Mesendoderm (in vitro differentiated cells): ENCODE data around the gene ROCK1.

Experiments used
- DNase-seq: peaks from one replicate; pipeline ENCODE4 v3.0.0; 2013
- H2AK5ac ChIP-seq: 2 replicates; pipeline ENCODE4 v1.6.1; 2013; ENCODE audit warnings: low read length, inconsistent platforms
- H2BK120ac ChIP-seq: 2 replicates; pipeline ENCODE4 v1.6.1; 2013; ENCODE audit warnings: low read depth, mild to moderate bottlenecking, low read length, moderate library complexity, mixed read lengths
- H2BK15ac ChIP-seq: replicated peaks from 2 replicates; pipeline ENCODE4 v1.6.1; 2013; ENCODE audit warnings: low read depth, mild to moderate bottlenecking, moderate library complexity
- H2BK5ac ChIP-seq: 2 replicates; pipeline ENCODE4 v1.6.1; 2013; ENCODE audit warnings: low read length, inconsistent platforms
- H3K18ac ChIP-seq: 2 replicates; pipeline ENCODE4 v1.6.1; 2013; ENCODE audit warnings: mild to moderate bottlenecking, low read length, mixed read lengths
- H3K23ac ChIP-seq: one replicate; pipeline ENCODE4 v1.6.1; 2013; ENCODE audit warnings: low read length
- H3K27ac ChIP-seq: 2 replicates; pipeline ENCODE4 v1.5.1; 2013; ENCODE audit warnings: low read depth, mild to moderate bottlenecking, inconsistent platforms, low read length, moderate library complexity
- H3K27me3 ChIP-seq: 2 replicates; pipeline ENCODE4 v1.6.1; 2013; ENCODE audit warnings: low read length, control low read depth, mild to moderate bottlenecking, inconsistent platforms; ENCODE audit not compliant: insufficient read depth, poor library complexity
- H3K36me3 ChIP-seq: 2 replicates; pipeline ENCODE4 v1.6.1; 2013; ENCODE audit warnings: low read length, inconsistent platforms; ENCODE audit not compliant: control insufficient read depth, insufficient read depth
- H3K4ac ChIP-seq: one replicate; pipeline ENCODE4 v1.6.1; 2013; ENCODE audit warnings: low read depth, mild to moderate bottlenecking, low read length, moderate library complexity
- H3K4me1 ChIP-seq: 2 replicates; pipeline ENCODE4 v1.6.1; 2013; ENCODE audit warnings: low read depth, low read length, inconsistent platforms; ENCODE audit not compliant: control insufficient read depth
- H3K4me2 ChIP-seq: 2 replicates; pipeline ENCODE4 v1.6.1; 2013; ENCODE audit warnings: low read length
- H3K4me3 ChIP-seq: 2 replicates; pipeline ENCODE4 v1.5.1; 2013; ENCODE audit warnings: mild to moderate bottlenecking, low read length
- H3K56ac ChIP-seq: one replicate; pipeline ENCODE4 v1.6.1; 2013; ENCODE audit warnings: low read length
- H3K79me1 ChIP-seq: 2 replicates; pipeline ENCODE4 v1.6.1; 2013; ENCODE audit warnings: low read length, inconsistent platforms
- H3K79me2 ChIP-seq: 2 replicates; pipeline ENCODE4 v1.6.1; 2013; ENCODE audit warnings: mild to moderate bottlenecking, low read length; ENCODE audit not compliant: control insufficient read depth, insufficient read depth
- H3K9ac ChIP-seq: 2 replicates; pipeline ENCODE4 v1.6.1; 2013; ENCODE audit warnings: low read length, inconsistent platforms
- H4K5ac ChIP-seq: one replicate; pipeline ENCODE4 v1.6.1; 2013; ENCODE audit warnings: low read length
- H4K8ac ChIP-seq: one replicate; pipeline ENCODE4 v1.6.1; 2013; ENCODE audit warnings: low read depth, mild to moderate bottlenecking, control low read depth, low read length, moderate library complexity
- WGBS: extraction: QIAGEN DNeasy Blood & Tissue Kit; methylation state at CpG from one replicate; pipeline ENCODE4 v1.1.7; 2013; ENCODE audit warnings: low lambda C conversion rate, missing lambda C conversion rate; ENCODE audit not compliant: insufficient coverage; ENCODE audit errors: extremely low coverage; 5-methylcytosine and 5-hydroxymethylcytosine counted together

ROCK1 gene

DNA sequence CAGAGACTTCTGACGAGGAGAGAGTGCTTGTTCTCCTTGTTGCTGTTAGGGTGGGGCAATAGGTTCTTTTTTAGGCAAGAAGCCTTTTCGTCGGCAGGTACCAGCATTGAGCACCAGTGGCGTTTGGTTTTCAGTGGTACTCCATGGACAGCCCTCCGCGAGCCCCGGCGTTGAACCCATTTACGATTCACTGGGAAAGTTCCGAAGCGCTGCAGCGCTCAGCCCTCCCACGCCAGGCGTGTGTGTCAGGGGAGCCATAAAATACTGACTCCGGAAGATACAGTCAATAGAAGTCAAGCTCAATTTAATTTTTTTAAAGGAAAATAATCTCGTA, 494 bp upstream of the ROCK1 start:
- Histone ChIP-seq H2BK15ac (no peak overlapping the region), H3K4me3 (peak overlapping the region; percentile 59), H3K79me2 (peaks cover 27% of the 10 kb centered on the region), H3K4me1 (peaks cover 5% of the 10 kb centered on the region), H3K27me3 (no peaks in the 10 kb centered on the region), H3K18ac (peak overlapping the region; percentile 76), H3K4ac (peak overlapping the region; percentile 24), H4K8ac (no peak overlapping the region), H2BK5ac (peak overlapping the region; percentile 9), H3K23ac (no peak overlapping the region), H2BK120ac (no peak overlapping the region), H3K9ac (peak overlapping the region; percentile 66), H3K4me2 (peak overlapping the region; percentile 79), H4K5ac (no peak overlapping the region), H2AK5ac (no peak overlapping the region), H3K36me3 (no peaks in the 10 kb centered on the region), H3K27ac (peak overlapping the region; percentile 84), H3K79me1 (peaks cover 7% of the 10 kb centered on the region), H3K56ac (peak overlapping the region; percentile 87)
- DNase-seq: no peak
- WGBS: no CpG with 5 or more reads among the region's 16 CpGs

DNA sequence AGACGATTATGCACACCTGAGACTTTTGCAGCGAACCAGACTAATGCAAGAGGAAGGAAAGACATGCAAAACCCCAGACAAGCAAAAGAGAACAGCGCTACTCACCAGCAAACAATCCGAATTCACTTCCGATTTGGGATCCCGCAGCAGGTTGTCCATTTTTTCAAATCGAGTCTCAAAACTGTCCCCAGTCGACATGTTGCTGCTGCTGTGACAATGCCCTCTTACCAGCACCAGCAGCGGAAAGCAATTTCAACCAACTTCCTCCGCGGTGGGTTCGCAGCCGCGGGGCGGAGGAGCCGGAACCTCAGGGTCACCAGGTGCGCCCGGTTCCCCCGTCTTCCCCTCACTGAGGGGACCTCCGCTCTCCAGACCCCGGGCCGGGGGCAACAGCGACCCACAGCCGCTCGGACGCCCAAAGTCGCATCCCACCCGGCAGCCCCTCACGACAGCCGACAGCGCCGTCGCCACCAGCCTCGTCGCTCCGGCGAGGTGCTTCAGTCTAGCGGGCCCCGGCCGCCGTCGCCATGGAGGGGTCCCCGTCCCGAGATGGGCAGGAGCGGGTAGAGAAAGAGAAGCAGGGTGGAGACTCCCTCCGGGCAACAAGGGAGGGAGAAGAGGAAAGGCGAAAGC, 784 bp downstream of the ROCK1 start:
- DNase-seq: peak; percentile 60
- Histone ChIP-seq H2AK5ac (no peak overlapping the region), H4K5ac (no peak overlapping the region), H2BK5ac (peak overlapping the region; percentile 90), H3K4me1 (peaks cover 5% of the 10 kb centered on the region), H3K9ac (peak overlapping the region; percentile 100), H3K18ac (peak overlapping the region; percentile 54), H3K4me2 (peak overlapping the region; percentile 80), H3K79me2 (peaks cover 35% of the 10 kb centered on the region), H2BK15ac (no peak overlapping the region), H3K56ac (peak overlapping the region; percentile 100), H3K36me3 (no peaks in the 10 kb centered on the region), H3K23ac (peak overlapping the region; percentile 97), H3K79me1 (peaks cover 7% of the 10 kb centered on the region), H3K4ac (no peak overlapping the region), H4K8ac (peak overlapping the region; percentile 69), H3K27ac (peak overlapping the region; percentile 99), H2BK120ac (no peak overlapping the region), H3K27me3 (no peaks in the 10 kb centered on the region), H3K4me3 (peak overlapping the region; percentile 99)
- no CpG with 5 or more reads among the region's 47 CpGs for WGBS

DNA sequence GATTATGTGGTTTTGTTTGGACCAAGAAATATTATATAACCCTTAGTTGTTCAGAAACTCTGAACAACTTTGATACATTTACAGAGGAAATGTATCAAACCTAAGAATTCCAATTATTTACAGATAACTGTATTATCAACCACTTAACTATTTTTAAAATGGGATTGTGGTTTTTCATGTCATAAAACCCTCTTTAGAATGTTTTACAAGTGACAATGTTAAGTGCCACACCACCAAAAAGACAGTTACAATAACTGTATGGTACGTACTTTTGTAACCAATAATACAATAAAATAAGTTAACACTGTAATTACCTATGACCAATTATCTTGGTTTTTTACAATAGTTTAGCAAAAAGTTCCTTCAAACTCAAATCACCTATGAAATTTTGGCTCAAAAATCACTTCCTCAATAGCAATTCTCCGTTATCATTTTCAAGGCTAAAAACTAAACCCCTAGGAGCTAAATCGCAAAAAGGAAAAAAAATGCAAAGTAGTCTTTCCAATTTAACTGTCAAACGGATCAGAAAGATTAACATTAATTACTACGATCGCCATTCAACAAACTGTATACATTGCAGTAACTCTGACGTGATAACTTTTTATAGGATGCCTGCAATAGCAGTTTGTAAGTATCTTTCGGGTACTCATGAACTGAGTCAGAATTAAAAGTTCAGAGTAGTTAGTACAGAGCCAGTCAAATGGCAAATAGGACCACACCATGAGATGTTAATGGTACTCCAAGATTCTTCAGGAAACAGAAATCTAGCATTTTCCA, 1.5 kb downstream of the ROCK1 start:
- no peak overlapping the region for H2AK5ac ChIP-seq
- peaks cover 9% of the 10 kb centered on the region for H3K79me1 ChIP-seq
- H2BK5ac ChIP-seq: no peak overlapping the region
- H3K56ac ChIP-seq: peak overlapping the region; percentile 100
- no CpG with 5 or more reads among the region's 8 CpGs for WGBS
- H3K4me3 ChIP-seq: peak overlapping the region; percentile 99
- no peak overlapping the region for H3K23ac ChIP-seq
- H3K36me3 ChIP-seq: no peaks in the 10 kb centered on the region
- no peak overlapping the region for H2BK120ac ChIP-seq
- no peak overlapping the region for H3K4ac ChIP-seq
- peaks cover 39% of the 10 kb centered on the region for H3K79me2 ChIP-seq
- H3K4me2 ChIP-seq: peak overlapping the region; percentile 80
- no peak overlapping the region for H2BK15ac ChIP-seq
- no peak overlapping the region for H3K18ac ChIP-seq
- no peak overlapping the region for H4K8ac ChIP-seq
- H3K4me1 ChIP-seq: peaks cover 5% of the 10 kb centered on the region
- H3K27ac ChIP-seq: no peak overlapping the region
- DNase-seq: no peak
- peak overlapping the region; percentile 100 for H3K9ac ChIP-seq
- no peak overlapping the region for H4K5ac ChIP-seq
- H3K27me3 ChIP-seq: no peaks in the 10 kb centered on the region

DNA sequence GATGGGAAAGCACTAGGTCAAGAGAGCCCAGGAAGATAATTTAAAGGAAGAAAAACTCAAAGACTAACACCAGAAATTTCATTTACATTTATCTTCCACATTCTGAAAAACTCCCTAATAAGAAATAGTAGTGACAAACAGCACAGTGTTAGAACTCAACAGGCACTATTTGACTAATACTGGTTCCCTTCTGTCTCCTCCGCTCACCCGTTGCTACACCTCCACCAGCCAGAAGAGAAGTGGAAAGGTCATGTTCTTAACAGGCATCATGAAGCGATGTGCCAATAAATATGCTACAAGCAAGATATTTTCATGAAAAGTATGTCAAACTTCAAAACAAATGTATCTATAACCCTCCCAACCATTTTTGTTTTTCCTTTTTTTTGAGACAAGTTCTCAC, 5.7 kb downstream of the ROCK1 start:
- Histone ChIP-seq H3K56ac (no peak overlapping the region), H4K5ac (no peak overlapping the region), H2BK5ac (no peak overlapping the region), H3K4me1 (peaks cover 5% of the 10 kb centered on the region), H3K79me2 (peaks cover 56% of the 10 kb centered on the region), H3K36me3 (no peaks in the 10 kb centered on the region), H2BK15ac (no peak overlapping the region), H3K4ac (no peak overlapping the region), H2BK120ac (no peak overlapping the region), H3K79me1 (peaks cover 9% of the 10 kb centered on the region), H4K8ac (no peak overlapping the region), H3K18ac (no peak overlapping the region), H3K4me2 (no peak overlapping the region), H3K27me3 (no peaks in the 10 kb centered on the region), H2AK5ac (no peak overlapping the region), H3K4me3 (no peak overlapping the region), H3K9ac (no peak overlapping the region), H3K23ac (no peak overlapping the region), H3K27ac (no peak overlapping the region)
- DNase-seq: no peak
- WGBS: no CpG with 5 or more reads among the region's 3 CpGs

DNA sequence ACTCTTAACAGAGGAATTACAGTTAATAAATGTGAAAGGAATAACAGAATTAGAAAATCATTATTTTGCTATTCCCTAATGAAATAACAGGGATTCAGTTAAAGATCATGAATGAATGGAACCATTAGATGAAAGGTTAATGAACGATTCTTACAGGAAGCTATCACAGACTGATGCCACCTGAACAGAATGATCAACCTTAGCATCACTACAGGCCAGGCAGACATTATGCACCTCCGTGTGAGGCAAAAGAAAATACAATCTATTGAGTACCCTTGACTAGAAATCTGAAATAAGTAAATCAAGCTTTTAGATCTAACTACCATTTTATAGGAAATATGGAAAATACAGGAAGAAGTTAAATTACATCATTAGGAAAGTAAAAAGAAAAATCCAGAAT, 10.4 kb downstream of the ROCK1 start:
- Histone ChIP-seq H3K79me1 (peaks cover 9% of the 10 kb centered on the region), H3K79me2 (peaks cover 47% of the 10 kb centered on the region), H2BK15ac (no peak overlapping the region), H3K36me3 (no peaks in the 10 kb centered on the region), H3K18ac (no peak overlapping the region), H3K23ac (no peak overlapping the region), H3K4me2 (no peak overlapping the region), H2BK5ac (no peak overlapping the region), H2BK120ac (no peak overlapping the region), H3K9ac (no peak overlapping the region), H3K56ac (no peak overlapping the region), H3K4me1 (no peaks in the 10 kb centered on the region), H3K4me3 (no peak overlapping the region), H4K8ac (no peak overlapping the region), H3K27ac (no peak overlapping the region), H3K4ac (no peak overlapping the region), H3K27me3 (no peaks in the 10 kb centered on the region), H2AK5ac (no peak overlapping the region), H4K5ac (no peak overlapping the region)
- no peak for DNase-seq
- no CpG with 5 or more reads among the region's 2 CpGs for WGBS
